D721Med (cell line): Measurements from ENCODE around the gene ALOX15B.

Experiments
- DNase-seq: peaks from one replicate; pipeline ENCODE4 v3.0.0; 2011; ENCODE audit warnings: low spot score; ENCODE audit not compliant: insufficient read length
- FAIRE-seq: peaks from 2 replicates; lab custom pipeline; 2011; peaks lifted over from hg19 to GRCh38; lab: Jason Lieb, UNC
- CTCF ChIP-seq: IDR thresholded peaks from 2 replicates; pipeline ENCODE4 v1.5.1; 2012; ENCODE audit warnings: mild to moderate bottlenecking, control low read depth; ENCODE audit not compliant: insufficient read depth; ENCODE audit errors: missing control alignments

ALOX15B gene

GRCh38 chr17:8079291-8080207, 40.7 kb downstream of the ALOX15B start:
- peak; percentile 93 for DNase-seq
- FAIRE-seq = no peak
- peak; percentile 39 for TF ChIP-seq CTCF

DNA sequence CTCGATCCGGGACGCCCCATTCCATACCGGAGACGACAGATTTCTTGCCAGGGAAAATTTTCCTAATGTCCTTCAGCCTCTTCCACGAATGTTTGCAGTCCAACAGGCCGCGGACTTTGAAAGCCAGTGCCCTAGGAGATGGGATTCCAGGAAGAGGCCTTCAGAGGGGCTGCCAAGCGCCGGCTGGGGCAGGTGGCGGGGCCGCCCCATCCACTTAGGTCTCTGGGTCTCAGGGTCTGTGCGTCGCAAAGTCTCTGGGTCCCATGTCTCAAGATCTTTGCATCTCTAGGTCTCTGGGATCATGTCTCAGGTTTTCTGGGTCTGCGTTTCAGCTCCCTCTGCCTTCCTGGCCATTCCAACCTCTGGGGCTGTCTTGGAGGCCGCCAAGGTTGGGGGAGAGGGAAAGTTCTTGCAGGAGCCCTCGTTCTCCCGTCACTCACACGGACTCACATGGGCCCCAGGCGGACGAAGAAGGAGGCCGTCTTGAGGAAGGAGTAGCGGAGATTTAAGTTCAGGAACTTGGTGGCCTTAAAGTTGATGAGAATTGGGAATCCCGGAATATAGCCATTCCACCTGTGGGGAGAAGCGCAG, 41.4 kb downstream of the ALOX15B start:
- FAIRE-seq (no peak), DNase-seq (no peak)

DNA sequence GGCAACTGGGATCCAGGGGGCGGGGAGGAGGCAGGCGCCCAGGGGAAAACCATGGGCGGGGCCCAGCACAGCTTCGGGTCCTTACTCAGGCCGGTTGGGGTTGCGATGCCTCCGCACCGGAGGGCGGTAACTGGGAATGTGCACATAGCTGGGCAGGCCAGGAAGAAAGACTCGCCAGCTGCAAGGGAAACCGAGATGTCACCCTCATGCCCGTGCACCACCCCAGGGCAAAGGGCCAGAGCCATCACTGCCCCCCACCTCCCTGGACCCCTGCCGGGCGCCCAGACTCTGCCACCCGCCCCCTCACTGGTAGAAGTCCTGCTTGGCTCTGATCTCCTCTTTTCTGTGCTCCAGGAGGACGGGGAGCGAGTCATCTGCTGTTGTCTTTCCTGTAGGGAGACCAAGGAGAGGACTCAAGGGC, 42.0 kb downstream of the ALOX15B start:
- no peak for DNase-seq
- no peak for TF ChIP-seq CTCF
- FAIRE-seq = no peak

More for the DNA sequence above, 41.4 kb downstream of the ALOX15B start:
- TF ChIP-seq CTCF = no peak

- TF ChIP-seq CTCF = no peak
- DNase-seq (no peak), FAIRE-seq (no peak)
Measured at GRCh38 chr17:8081876-8082275, 43.0 kb downstream of the ALOX15B start.

DNA sequence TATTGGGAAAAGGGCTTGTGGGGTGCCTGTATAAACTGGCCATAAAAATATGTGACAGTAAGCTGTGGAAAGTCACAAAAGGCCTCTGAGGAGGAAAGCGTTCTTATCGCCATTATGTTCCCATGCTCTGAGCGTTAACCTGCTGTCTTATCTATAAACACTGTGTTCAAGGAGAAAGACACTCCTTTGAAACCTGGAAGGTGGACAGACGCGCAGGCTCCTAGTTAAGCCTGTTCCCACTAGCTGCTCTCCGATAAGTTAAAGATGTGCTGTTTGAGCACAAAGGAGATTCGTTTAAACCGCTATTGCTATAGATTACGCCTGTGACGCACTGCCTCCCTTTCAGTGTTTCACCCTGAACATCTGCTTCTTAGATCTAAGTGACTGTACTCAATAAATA, 43.4 kb downstream of the ALOX15B start:
- no peak for FAIRE-seq
- no peak for DNase-seq
- no peak for TF ChIP-seq CTCF

DNA sequence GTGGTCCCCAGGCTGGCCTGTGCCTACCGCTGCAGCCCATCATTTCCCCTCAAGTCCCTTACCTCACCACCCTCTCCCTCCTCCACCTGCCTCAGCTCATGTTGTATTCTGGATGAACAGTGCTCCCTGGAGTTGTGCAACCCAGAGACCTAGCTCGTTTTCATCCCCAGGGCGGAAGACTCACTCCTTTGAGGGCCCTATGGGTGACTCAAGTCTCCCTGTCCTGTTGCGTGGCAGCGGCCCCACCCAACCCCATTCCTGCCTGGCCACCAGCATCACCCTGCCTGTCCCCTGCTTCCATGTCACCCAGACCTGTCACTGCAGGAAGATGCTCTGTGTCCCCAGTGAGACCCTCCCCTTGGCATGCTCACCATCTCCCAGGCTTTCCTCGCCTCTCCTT, 45.4 kb downstream of the ALOX15B start:
- DNase-seq = no peak
- no peak for TF ChIP-seq CTCF
- FAIRE-seq = no peak
